Ishikawa (cell line): ENCODE results near the gene MTIF3.

Experiments used
- CREB1 ChIP-seq: IDR thresholded peaks from 2 replicates; pipeline ENCODE4 v1.6.1; 2012; ENCODE audit warnings: low read depth
- EGR1 ChIP-seq: IDR thresholded peaks from 2 replicates; pipeline ENCODE4 v1.6.1; 2012
- EP300 ChIP-seq: IDR thresholded peaks from 2 replicates; pipeline ENCODE4 v1.6.1; 2012; ENCODE audit warnings: borderline replicate concordance
- FOXM1 ChIP-seq: IDR thresholded peaks from 2 replicates; pipeline ENCODE4 v1.6.1; 2012; ENCODE audit warnings: low read depth, borderline replicate concordance
- TAF1 ChIP-seq: IDR thresholded peaks from 2 replicates; pipeline ENCODE4 v1.6.1; 2012; ENCODE audit warnings: low read depth, mild to moderate bottlenecking
- TCF12 ChIP-seq: IDR thresholded peaks from 2 replicates; pipeline ENCODE4 v1.6.1; 2012; ENCODE audit warnings: low read depth
- TEAD4 ChIP-seq: IDR thresholded peaks from 2 replicates; pipeline ENCODE4 v1.6.1; 2012
- USF1 ChIP-seq: IDR thresholded peaks from 2 replicates; pipeline ENCODE4 v1.6.1; 2012
- YY1 ChIP-seq: IDR thresholded peaks from 2 replicates; pipeline ENCODE4 v1.6.1; 2012; ENCODE audit warnings: low read depth
- ZBTB7A ChIP-seq: IDR thresholded peaks from 2 replicates; pipeline ENCODE4 v1.6.1; 2012; ENCODE audit warnings: low read depth

GRCh38 chr13:27409013-27409412 lies 41.4 kb downstream of the MTIF3 start:
- TF ChIP-seq EP300 = no peak
- no peak for TF ChIP-seq CREB1
- no peak for TF ChIP-seq EGR1
- no peak for TF ChIP-seq TCF12
- no peak for TF ChIP-seq TEAD4
- TF ChIP-seq TAF1 = no peak
- no peak for TF ChIP-seq USF1
- no peak for TF ChIP-seq ZBTB7A
- no peak for TF ChIP-seq FOXM1
- no peak for TF ChIP-seq YY1
